GM12891 (cell line): Measurements from ENCODE around the gene PDIA5.

Experiments
- PAX5 ChIP-seq: IDR thresholded peaks from 2 replicates; pipeline ENCODE4 v1.6.1; 2011; ENCODE audit warnings: low read length, moderate library complexity, mild to moderate bottlenecking; ENCODE audit not compliant: insufficient read depth, severe bottlenecking
- POLR2A ChIP-seq: IDR thresholded peaks from 2 replicates; pipeline ENCODE4 v1.6.1; 2011; ENCODE audit warnings: low read depth, low read length, control low read depth
- POLR2AphosphoS5 ChIP-seq: IDR thresholded peaks from 2 replicates; pipeline ENCODE4 v1.6.1; 2011; ENCODE audit warnings: low read depth, low read length, control low read depth
- POU2F2 ChIP-seq: IDR thresholded peaks from 2 replicates; pipeline ENCODE4 v1.6.1; 2011; ENCODE audit warnings: low read depth, mild to moderate bottlenecking, control low read depth, low read length, moderate library complexity
- SPI1 ChIP-seq: IDR thresholded peaks from 2 replicates; pipeline ENCODE4 v1.6.1; 2011; ENCODE audit warnings: low read depth, low read length, control low read depth
- TAF1 ChIP-seq: IDR thresholded peaks from 2 replicates; pipeline ENCODE4 v1.6.1; 2011; ENCODE audit warnings: low read depth, low read length, control low read depth

GRCh38 chr3:123116116-123116515 lies 49.3 kb downstream of the PDIA5 start:
- TF ChIP-seq POLR2A, result no peak
- TF ChIP-seq SPI1, result no peak
- no peak for TF ChIP-seq PAX5
- TF ChIP-seq POLR2AphosphoS5, result no peak
- TF ChIP-seq TAF1, result no peak
- TF ChIP-seq POU2F2, result no peak
